Measurements from ENCODE around the gene TEAD1. TPM values are rescaled to one million over a fixed set of nuclear protein-coding genes. Genes with fewer than 3 reads are reported as not detected.
A peak's percentile ranks its signal among the peaks of the same experiment; 100 is the strongest.

The TEAD1 gene
- total RNA-seq, 1 donor from 2014 or later: 17.6 TPM

DNA sequence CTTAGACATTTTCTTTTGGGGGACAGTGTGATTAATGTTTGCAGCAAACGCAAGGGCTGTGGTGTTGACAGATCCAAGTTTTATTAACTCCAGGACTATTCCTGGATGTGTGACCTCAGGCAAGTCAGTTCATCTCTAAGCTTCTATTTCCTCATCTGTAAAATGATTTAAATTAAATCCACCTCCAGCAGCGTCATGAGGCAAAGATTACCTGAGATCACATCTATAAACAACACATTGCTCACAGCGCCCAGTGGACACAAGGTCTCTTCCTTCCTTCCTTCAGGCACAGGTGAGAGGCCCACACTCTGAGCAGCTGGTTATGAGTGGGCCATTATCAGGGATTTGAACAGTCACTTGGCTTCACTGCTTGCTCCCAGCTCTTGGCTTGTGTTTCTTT lies 223.6 kb downstream of the TEAD1 start:
- H3K36me3 ChIP-seq (ENCODE audit: control insufficient read depth, insufficient read depth, low read length): peaks cover 9% of the 10 kb centered on the region
- TF ChIP-seq, protein P1, sequence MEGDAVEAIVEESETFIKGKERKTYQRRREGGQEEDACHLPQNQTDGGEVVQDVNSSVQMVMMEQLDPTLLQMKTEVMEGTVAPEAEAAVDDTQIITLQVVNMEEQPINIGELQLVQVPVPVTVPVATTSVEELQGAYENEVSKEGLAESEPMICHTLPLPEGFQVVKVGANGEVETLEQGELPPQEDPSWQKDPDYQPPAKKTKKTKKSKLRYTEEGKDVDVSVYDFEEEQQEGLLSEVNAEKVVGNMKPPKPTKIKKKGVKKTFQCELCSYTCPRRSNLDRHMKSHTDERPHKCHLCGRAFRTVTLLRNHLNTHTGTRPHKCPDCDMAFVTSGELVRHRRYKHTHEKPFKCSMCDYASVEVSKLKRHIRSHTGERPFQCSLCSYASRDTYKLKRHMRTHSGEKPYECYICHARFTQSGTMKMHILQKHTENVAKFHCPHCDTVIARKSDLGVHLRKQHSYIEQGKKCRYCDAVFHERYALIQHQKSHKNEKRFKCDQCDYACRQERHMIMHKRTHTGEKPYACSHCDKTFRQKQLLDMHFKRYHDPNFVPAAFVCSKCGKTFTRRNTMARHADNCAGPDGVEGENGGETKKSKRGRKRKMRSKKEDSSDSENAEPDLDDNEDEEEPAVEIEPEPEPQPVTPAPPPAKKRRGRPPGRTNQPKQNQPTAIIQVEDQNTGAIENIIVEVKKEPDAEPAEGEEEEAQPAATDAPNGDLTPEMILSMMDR (IDR thresholded peaks at IDR 0.05; ENCODE audit: insufficient read depth, low read length, severe bottlenecking): no peak
- no peak overlapping the region for H3K4me3 ChIP-seq (ENCODE audit: low read depth, low read length)
- DNase-seq (ENCODE audit: low read depth) (no peak), FAIRE-seq (no peak)
- H3K27me3 ChIP-seq (ENCODE audit: control insufficient read depth, insufficient read depth, low read length): no peaks in the 10 kb centered on the region

DNA sequence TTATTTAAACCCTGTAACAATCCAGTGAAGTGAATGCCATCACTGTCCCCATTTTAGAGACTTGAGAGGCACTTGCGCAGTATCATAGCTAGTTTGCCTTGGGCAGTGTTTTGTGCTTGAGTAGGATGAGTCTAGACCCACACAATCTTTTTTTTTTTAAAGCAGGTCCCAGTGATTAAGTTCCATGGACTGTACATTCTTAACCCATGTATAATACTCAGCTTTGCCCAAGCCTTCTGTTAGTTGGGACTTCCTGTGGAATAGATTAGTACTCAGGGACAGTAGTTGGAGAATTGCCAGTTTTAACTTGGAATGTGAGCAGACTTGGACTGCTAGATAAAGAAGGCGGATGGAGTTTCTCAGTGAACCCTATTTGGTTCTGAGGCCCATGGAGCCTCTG lies 226.3 kb downstream of the TEAD1 start:
- Histone ChIP-seq H3K36me3 (ENCODE audit: control insufficient read depth, insufficient read depth, low read length) (peaks cover 6% of the 10 kb centered on the region), H3K27me3 (ENCODE audit: control insufficient read depth, insufficient read depth, low read length) (no peaks in the 10 kb centered on the region), H3K4me3 (ENCODE audit: low read depth, low read length) (no peak overlapping the region)
- FAIRE-seq (no peak), DNase-seq (ENCODE audit: low read depth) (peak; percentile 93)
- TF ChIP-seq, protein P1 (IDR thresholded peaks at IDR 0.05; ENCODE audit: insufficient read depth, low read length, severe bottlenecking): no peak

DNA sequence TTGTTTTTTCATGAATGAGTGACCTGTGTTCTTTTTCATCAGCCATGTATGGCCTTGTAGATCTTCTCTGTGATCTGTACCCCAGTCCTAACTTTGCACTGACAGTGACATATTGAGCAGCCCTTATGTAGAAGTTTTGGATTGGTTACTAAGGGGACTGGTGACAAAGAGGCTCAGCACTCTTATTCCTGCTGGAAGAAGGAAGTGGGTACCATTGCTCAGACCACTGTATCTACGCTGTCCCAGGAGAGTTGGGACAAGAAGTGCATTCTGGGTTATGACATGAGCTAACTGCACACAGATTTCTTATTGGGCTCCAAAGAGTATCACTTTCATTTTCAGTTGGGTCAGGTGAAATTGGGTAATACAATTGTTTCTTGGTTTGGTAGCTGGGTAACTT lies 227.1 kb downstream of the TEAD1 start:
- TF ChIP-seq, protein P1 (IDR thresholded peaks at IDR 0.05; ENCODE audit: insufficient read depth, low read length, severe bottlenecking): no peak
- FAIRE-seq (no peak), DNase-seq (ENCODE audit: low read depth) (no peak)
- H3K36me3 ChIP-seq (ENCODE audit: control insufficient read depth, insufficient read depth, low read length): peaks cover 6% of the 10 kb centered on the region
- H3K27me3 ChIP-seq (ENCODE audit: control insufficient read depth, insufficient read depth, low read length): no peaks in the 10 kb centered on the region
- no peak overlapping the region for H3K4me3 ChIP-seq (ENCODE audit: low read depth, low read length)

DNA sequence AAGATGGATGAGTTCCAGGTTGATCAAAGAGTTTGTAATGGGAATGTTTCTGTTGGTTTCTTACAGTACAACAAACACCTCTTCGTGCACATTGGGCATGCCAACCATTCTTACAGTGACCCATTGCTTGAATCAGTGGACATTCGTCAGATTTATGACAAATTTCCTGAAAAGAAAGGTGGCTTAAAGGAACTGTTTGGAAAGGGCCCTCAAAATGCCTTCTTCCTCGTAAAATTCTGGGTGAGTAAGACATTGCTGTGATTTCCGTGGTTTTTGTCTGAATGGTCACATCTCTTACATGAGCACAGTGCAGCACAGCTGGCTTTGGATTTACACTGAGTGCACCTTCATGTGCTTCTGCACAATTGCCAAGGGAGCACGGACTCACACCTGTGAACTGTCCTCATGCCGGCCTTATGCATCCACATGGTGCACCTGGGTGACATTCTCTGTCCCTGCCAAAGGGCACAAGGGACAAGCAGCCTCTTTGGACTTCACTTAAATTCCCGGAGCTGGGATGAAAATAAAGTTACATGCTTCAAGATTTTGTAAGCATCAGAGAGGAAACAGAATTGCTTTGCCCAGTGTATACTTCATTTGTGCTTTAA lies 227.8 kb downstream of the TEAD1 start:
- no peak overlapping the region for H3K4me3 ChIP-seq (ENCODE audit: low read depth, low read length)
- peaks cover 6% of the 10 kb centered on the region for H3K36me3 ChIP-seq (ENCODE audit: control insufficient read depth, insufficient read depth, low read length)
- DNase-seq (ENCODE audit: low read depth): no peak
- FAIRE-seq: no peak
- TF ChIP-seq, protein P1 (IDR thresholded peaks at IDR 0.05; ENCODE audit: insufficient read depth, low read length, severe bottlenecking): no peak
- no peaks in the 10 kb centered on the region for H3K27me3 ChIP-seq (ENCODE audit: control insufficient read depth, insufficient read depth, low read length)

DNA sequence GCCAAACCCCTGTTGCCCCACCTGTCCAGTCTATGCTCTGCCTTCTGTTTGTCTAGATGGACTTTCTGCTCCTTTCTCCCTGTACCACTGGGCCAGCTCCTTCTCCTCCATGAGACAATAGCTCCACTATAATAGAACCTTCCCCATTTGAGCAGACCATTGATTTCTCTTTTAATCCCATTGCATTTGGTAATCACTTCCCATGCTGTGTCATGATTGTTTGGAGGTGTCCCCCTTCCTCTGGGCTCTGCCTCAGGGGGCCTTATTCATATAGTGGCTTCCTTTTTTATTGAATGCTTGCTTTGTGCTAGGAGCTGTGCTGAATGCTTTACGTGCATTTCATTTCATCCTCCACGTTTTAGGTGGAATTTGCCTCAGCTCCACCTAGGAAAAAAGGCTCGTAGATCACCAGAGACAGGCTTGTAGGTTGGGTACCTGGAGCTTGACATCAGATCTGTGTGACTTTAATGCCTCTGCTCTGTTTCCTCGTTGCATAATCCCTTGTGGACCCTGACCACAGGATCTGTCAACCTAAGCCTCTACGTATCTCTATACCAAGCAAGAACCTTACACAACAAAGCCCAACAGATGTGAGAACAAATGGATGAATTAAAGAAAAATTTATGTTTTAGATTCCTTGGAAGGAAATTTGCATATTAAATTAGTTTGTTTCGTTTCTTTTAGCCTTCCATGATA lies 228.7 kb downstream of the TEAD1 start:
- Histone ChIP-seq H3K27me3 (ENCODE audit: control insufficient read depth, insufficient read depth, low read length) (no peaks in the 10 kb centered on the region), H3K4me3 (ENCODE audit: low read depth, low read length) (no peak overlapping the region), H3K36me3 (ENCODE audit: control insufficient read depth, insufficient read depth, low read length) (peaks cover 6% of the 10 kb centered on the region)
- TF ChIP-seq, protein P1 (IDR thresholded peaks at IDR 0.05; ENCODE audit: insufficient read depth, low read length, severe bottlenecking): no peak
- DNase-seq (ENCODE audit: low read depth): no peak
- FAIRE-seq: no peak

Data from bronchial epithelial cell (primary cell).